LHCN-M2 (cell line): Measurements from ENCODE around the gene NEMP1. TPM values are rescaled to one million over a fixed set of nuclear protein-coding genes. Genes with fewer than 3 reads are reported as not detected.
"Not testable (repeated sequence)": the region's sequence is repeated elsewhere in the genome, so short reads cannot be mapped to it uniquely, and the experiment has no call there.

ENCODE experiments used
- DNase-seq: peaks from one replicate; pipeline ENCODE4 v3.0.0-alpha.2; 2012; ENCODE audit warnings: low read depth
- polyA plus RNA-seq: library from polyadenylated mRNA; unstranded; fragments of >200 nt; gene quantifications from one replicate; pipeline ENCODE4 v1.2.1, GENCODE V29; 2012; ENCODE audit warnings: missing spikeins
- total RNA-seq: library from RNA; depleted of rRNA; stranded (reverse); fragments of >200 nt; gene quantifications from 2 replicates; pipeline ENCODE4 v1.2.3, GENCODE V29; 2014; rRNA removed

The NEMP1 gene
- total RNA-seq = 29.3 and 37.3 TPM in 2 replicates
- 6.9 TPM for polyA plus RNA-seq

GRCh38 chr12:57078519-57079404, at the start of gene NEMP1:
Gene NEMP1, minus strand, starts transcription at chr12:57078791. Its CDS starts 46 bp downstream, at chr12:57078745.
- DNase-seq = peak; percentile 100

GRCh38 chr12:57127726-57128518, 49.3 kb upstream of the NEMP1 start, which contains the start of gene LRP1:
Gene LRP1, plus strand, starts transcription at chr12:57128483. Its CDS starts 482 bp downstream, at chr12:57128965.
- DNase-seq = peak; percentile 78

GRCh38 chr12:57127101-57127725, 48.6 kb upstream of the NEMP1 start:
- no peak for DNase-seq

- DNase-seq = no peak
Measured at GRCh38 chr12:57126561-57126960, 48.0 kb upstream of the NEMP1 start.

- DNase-seq = no peak
Measured at GRCh38 chr12:57126061-57126460, 47.5 kb upstream of the NEMP1 start.

GRCh38 chr12:57124261-57124877, 45.8 kb upstream of the NEMP1 start:
- DNase-seq = peak; percentile 72

GRCh38 chr12:57123813-57124212, 45.2 kb upstream of the NEMP1 start:
- DNase-seq = no peak

GRCh38 chr12:57120718-57121117, 42.1 kb upstream of the NEMP1 start:
- DNase-seq = not testable (repeated sequence)

GRCh38 chr12:57119294-57120085, 40.9 kb upstream of the NEMP1 start:
- DNase-seq = no peak

GRCh38 chr12:57118711-57119271, 40.2 kb upstream of the NEMP1 start:
- DNase-seq = peak; percentile 69

GRCh38 chr12:57116580-57117281, 38.1 kb upstream of the NEMP1 start:
- DNase-seq = no peak

- DNase-seq = no peak
Measured at GRCh38 chr12:57112492-57113294, 34.1 kb upstream of the NEMP1 start.

- DNase-seq = peak; percentile 84
Measured at GRCh38 chr12:57111031-57111734, 32.6 kb upstream of the NEMP1 start, which contains the start of gene STAT6. Gene STAT6, minus strand, starts transcription at chr12:57111362. Its CDS starts 3,084 bp downstream, at chr12:57108278.

GRCh38 chr12:57110104-57111030, 31.8 kb upstream of the NEMP1 start:
- peak; percentile 60 for DNase-seq

- DNase-seq = no peak
Measured at GRCh38 chr12:57109207-57110103, 30.9 kb upstream of the NEMP1 start.
